Mammary epithelial cell (primary cell): ENCODE results near the gene CXorf65.

ENCODE experiments used
- CTCF ChIP-seq, 2 donors: IDR thresholded peaks in 1 of 2; conservative IDR thresholded peaks in 1 of 2; 2 replicates each; pipeline ENCODE4 v1.5.1; 2011 to 2012; ENCODE audit warnings: inconsistent platforms in 2 of 2, low read length in 2 of 2, mild to moderate bottlenecking in 2 of 2, control low read depth in 1 of 2, low read depth in 1 of 2; ENCODE audit not compliant: insufficient read depth in 1 of 2; ENCODE audit errors: extremely low read depth in 1 of 2
- EZH2 ChIP-seq: IDR thresholded peaks from 2 replicates; pipeline ENCODE4 v1.6.1; 2012; ENCODE audit warnings: low read length, inconsistent platforms, borderline replicate concordance

- TF ChIP-seq CTCF (conservative IDR thresholded peaks at IDR 0.05 in 1 of 2, IDR thresholded peaks at IDR 0.05 in 1 of 2; ENCODE audit: extremely low read depth in 1 of 2, insufficient read depth in 1 of 2, low read depth in 1 of 2, low read length in 2 of 2) (no peak), EZH2 (no peak)
Measured at GRCh38 chrX:71070531-71070930, 36.0 kb downstream of the CXorf65 start.
